ENCODE data around the gene MAGEB17. TPM values are rescaled to one million over a fixed set of nuclear protein-coding genes. Genes with fewer than 3 reads are reported as not detected.
"Not testable (repeated sequence)": the region's sequence is repeated elsewhere in the genome, so short reads cannot be mapped to it uniquely, and the experiment has no call there.

MAGEB17 gene
- total RNA-seq, 2 experiments from 2014 or later: not detected

DNA sequence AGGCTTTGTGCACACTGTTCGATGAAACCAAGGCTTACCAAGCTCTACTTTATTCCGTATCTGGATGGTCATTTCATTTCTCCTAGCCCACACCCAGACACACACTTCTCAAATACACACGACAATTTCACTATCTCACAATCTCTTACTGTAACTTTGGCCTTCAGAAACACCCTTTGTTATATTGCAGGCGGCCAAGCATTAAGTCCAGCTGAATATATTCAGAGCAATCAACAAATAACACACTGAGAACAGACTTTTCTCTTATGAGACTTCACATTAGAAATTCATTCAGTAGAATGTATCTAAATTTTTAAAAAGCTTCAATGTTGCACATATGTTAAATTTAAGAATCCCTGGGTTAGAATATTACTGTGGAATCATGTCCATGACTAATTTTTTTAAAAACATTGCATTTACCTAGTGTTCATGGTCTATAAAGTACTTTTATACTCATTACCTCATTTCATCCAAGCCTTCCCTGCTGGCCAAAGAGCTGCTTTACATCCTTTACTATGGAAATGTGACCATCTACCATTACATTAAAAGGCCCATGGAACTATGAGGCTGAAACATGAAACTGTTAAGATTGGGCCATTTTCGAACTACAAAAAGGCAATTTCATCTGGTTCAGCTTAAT lies 10.5 kb upstream of the MAGEB17 start:
- no peaks in the 10 kb centered on the region for H3K4me1 Mint-ChIP-seq (ENCODE audit: low read depth)
- H3K4me3 Mint-ChIP-seq: no peak overlapping the region
- ChIA-PET CTCF (no interaction called here), POLR2A (no interaction called here)
- no peaks in the 10 kb centered on the region for H3K36me3 Mint-ChIP-seq (ENCODE audit: low read depth)
- TF ChIP-seq, protein P1, sequence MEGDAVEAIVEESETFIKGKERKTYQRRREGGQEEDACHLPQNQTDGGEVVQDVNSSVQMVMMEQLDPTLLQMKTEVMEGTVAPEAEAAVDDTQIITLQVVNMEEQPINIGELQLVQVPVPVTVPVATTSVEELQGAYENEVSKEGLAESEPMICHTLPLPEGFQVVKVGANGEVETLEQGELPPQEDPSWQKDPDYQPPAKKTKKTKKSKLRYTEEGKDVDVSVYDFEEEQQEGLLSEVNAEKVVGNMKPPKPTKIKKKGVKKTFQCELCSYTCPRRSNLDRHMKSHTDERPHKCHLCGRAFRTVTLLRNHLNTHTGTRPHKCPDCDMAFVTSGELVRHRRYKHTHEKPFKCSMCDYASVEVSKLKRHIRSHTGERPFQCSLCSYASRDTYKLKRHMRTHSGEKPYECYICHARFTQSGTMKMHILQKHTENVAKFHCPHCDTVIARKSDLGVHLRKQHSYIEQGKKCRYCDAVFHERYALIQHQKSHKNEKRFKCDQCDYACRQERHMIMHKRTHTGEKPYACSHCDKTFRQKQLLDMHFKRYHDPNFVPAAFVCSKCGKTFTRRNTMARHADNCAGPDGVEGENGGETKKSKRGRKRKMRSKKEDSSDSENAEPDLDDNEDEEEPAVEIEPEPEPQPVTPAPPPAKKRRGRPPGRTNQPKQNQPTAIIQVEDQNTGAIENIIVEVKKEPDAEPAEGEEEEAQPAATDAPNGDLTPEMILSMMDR (IDR thresholded peaks at IDR 0.05): no peak
- H3K27ac Mint-ChIP-seq: no peak overlapping the region
- DNase-seq (no peak), ATAC-seq (no peak)
- H3K27me3 Mint-ChIP-seq: peaks cover 2% of the 10 kb centered on the region
- intact Hi-C loops (cut with micrococcal nuclease): no loop called here
- no peaks in the 10 kb centered on the region for H3K9me3 Mint-ChIP-seq

DNA sequence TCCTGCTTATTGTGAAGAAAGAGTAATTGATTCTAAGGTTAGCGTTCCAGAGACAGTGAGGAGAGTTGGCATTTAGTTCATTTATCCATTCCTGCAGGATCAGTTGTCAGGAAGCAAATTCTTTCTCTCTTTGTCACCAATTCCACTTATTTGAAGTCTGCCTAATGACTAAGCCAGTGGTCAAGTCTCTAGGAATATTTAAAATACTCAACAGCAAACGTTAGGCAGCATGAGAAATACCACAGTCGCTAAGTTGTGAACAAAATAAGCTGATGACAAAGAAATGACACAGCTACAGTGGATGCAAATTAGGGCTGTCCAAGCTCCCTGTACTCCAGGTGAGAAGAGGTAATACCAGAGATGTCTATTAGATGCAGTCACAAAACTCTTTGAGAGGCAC lies 6.6 kb upstream of the MAGEB17 start:
- ChIA-PET CTCF (no interaction called here), POLR2A (no interaction called here)
- ATAC-seq (no peak), DNase-seq (no peak)
- TF ChIP-seq, protein P1 (IDR thresholded peaks at IDR 0.05): no peak
- Mint-ChIP-seq H3K27ac (no peak overlapping the region), H3K36me3 (ENCODE audit: low read depth) (no peaks in the 10 kb centered on the region), H3K27me3 (peaks cover 4% of the 10 kb centered on the region), H3K4me1 (ENCODE audit: low read depth) (no peaks in the 10 kb centered on the region), H3K4me3 (no peak overlapping the region), H3K9me3 (no peaks in the 10 kb centered on the region)
- intact Hi-C loops (cut with micrococcal nuclease): no loop called here

DNA sequence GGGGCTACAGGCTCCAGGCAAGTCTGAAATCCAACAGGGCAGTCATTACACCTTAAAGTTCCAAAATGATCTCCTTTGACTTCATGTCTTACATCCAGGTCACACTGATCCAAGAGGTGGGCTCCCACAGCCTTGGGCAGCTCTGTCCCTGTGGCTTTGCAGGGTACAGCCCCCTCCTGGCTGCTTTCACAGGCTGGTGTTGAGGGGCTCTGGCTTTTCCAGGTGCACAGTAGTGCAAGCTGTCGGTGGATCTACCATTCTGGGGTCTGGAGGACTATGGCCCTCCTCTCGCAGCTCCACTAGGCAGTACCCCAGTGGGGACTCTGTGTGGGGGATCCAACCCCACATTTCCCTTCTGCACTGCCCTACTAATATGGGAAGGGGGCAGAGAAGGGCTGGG lies 6.1 kb upstream of the MAGEB17 start:
- H3K27ac Mint-ChIP-seq; H3K9me3 Mint-ChIP-seq; H3K36me3 Mint-ChIP-seq (ENCODE audit: low read depth); H3K27me3 Mint-ChIP-seq; H3K4me1 Mint-ChIP-seq (ENCODE audit: low read depth); CTCF ChIA-PET; DNase-seq; H3K4me3 Mint-ChIP-seq; ATAC-seq; intact Hi-C loops (cut with micrococcal nuclease); POLR2A ChIA-PET: not testable (repeated sequence)

DNA sequence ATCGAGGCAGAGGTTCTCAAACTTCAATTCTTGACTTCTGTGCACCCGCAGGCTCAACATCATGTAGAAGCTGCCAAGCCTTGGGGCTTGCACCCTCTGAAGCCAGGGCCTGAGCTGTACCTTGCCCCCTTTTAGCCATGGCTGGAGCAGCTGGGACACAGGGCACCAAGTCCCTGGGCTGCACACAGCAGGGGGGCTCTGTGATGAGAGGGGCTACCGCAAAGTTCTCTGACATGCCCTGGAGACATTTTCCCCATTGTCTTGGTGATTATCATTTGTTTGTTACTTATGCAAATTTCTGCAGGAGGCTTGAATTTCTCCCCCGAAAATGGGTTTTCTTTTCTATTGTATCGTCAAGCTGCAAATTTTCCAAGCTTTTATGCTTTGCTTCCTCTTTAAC lies 4.9 kb upstream of the MAGEB17 start:
- CTCF ChIA-PET: no interaction called here
- H3K4me1 Mint-ChIP-seq (ENCODE audit: low read depth): no peaks in the 10 kb centered on the region

DNA sequence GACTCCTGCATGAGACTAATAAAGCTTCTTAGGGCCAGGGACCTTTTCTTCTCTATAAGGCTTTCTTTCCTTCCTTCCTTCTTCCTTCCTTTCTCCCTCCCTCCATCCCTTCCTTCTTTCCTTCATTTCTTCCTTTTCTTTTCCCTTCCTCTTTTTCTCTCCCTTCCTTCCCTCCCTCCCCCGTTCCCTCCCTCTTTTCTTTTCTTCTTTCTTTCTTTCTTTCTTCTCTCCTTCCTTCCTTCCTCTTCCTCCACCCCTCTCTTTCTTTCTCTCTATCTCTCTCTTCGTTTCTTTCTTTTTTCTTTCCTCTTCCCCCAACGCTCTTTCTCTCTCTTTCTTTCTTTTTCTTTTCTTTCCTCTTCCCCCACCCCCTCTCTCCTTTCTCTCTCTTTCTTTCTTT lies 2.5 kb upstream of the MAGEB17 start:
- no peaks in the 10 kb centered on the region for H3K36me3 Mint-ChIP-seq (ENCODE audit: low read depth)

More for the DNA sequence above, 4.9 kb upstream of the MAGEB17 start:
- H3K27ac Mint-ChIP-seq: no peak overlapping the region
- no peak for ATAC-seq
- intact Hi-C loops (cut with micrococcal nuclease): no loop called here
- peaks cover 4% of the 10 kb centered on the region for H3K27me3 Mint-ChIP-seq
- no peaks in the 10 kb centered on the region for H3K36me3 Mint-ChIP-seq (ENCODE audit: low read depth)
- POLR2A ChIA-PET: no interaction called here
- no peak for DNase-seq
- TF ChIP-seq, protein P1 (IDR thresholded peaks at IDR 0.05): no peak
- no peak overlapping the region for H3K4me3 Mint-ChIP-seq
- H3K9me3 Mint-ChIP-seq: no peaks in the 10 kb centered on the region

More for the DNA sequence above, 2.5 kb upstream of the MAGEB17 start:
- H3K4me1 Mint-ChIP-seq (ENCODE audit: low read depth): no peaks in the 10 kb centered on the region
- DNase-seq (no peak), ATAC-seq (no peak)
- H3K27ac Mint-ChIP-seq: no peak overlapping the region
- peaks cover 5% of the 10 kb centered on the region for H3K27me3 Mint-ChIP-seq
- H3K4me3 Mint-ChIP-seq: no peak overlapping the region
- no peaks in the 10 kb centered on the region for H3K9me3 Mint-ChIP-seq
- CTCF ChIA-PET: no interaction called here
- intact Hi-C loops (cut with micrococcal nuclease): no loop called here
- POLR2A ChIA-PET: no interaction called here
- TF ChIP-seq, protein P1 (IDR thresholded peaks at IDR 0.05): no peak

Measured in activated CD8-positive, alpha-beta T cell treated with anti-CD3 and anti-CD28 coated beads for 36 hours (primary cell).